Hippocampal formation (tissue), 2 donors: ENCODE data around the gene FREM3.
"Not testable (repeated sequence)": the region's sequence is repeated elsewhere in the genome, so short reads cannot be mapped to it uniquely, and the experiment has no call there.

Source experiments
- DNase-seq, 2 donors: peaks; one replicate each; lab custom pipeline; 2025; lab: John Stamatoyannopoulos, UW

Gene FREM3

DNA sequence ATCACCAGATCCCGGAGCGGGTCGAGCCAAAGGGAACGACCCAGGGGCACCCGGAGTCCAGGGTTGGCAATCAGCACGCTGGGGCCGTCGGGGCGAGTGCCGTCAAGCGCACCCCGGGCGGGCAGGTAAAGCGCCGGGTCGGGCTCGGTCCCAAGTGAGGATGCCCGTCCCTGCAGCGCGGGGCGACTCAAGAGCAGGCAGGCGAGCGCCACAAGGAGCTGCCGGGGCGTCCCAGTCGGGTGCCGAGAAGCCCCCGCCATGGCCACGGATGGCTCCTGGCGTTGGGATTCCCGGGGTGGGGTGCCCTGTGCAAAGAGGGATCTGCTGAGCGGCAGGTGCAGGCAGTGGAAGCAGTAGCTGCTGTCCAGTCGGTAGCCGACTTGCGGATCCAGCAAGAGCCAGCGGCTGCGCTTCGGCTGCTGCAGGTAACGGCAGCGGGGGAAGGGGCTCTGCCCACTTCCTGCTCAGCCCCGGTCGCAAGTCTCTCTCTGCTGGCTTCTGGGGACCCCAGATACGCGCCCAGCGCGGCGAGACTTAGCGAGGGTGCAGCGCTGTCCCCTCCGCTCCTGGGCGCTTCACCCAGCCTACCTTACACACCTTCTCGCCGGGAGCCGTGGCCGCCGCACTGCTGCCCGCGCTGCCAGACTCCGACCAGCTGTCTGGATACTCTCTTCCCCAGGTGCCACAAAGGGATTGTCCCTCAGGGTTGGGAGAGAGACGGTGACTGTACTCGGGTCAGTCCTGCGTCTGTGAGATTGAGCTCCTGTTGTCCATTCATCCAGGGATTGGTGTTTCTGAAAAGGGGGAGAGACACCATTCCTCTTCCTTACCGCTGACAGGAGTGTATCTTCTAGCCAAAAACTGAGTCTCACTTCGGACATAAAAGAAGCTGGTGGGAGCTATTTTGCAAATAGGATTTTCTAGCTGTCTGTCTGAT lies at the start of gene FREM3:
Gene FREM3, minus strand, starts transcription at position 260 of the 937 bp plus-strand sequence. Its CDS starts 0 bp downstream, at position 260.
- no peak for DNase-seq

DNA sequence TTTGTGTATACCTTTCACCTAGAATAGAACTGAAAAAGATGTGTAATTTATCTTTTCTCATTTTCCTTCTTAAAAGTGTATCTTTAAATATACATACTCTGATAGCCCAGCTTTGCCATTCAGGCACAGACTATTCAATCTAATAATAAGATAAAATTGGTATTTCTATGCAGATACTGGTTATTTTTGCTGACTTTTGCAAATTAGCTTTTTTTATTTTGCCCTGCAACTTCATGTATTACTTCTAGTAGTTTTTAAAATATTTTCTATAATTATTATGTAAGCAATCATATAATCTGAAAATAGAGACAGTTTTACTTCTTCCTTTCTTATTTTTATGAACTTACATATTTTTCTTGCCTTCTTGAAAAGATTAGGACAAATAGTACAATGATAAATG lies 45.4 kb upstream of the FREM3 start:
- no peak for DNase-seq

DNA sequence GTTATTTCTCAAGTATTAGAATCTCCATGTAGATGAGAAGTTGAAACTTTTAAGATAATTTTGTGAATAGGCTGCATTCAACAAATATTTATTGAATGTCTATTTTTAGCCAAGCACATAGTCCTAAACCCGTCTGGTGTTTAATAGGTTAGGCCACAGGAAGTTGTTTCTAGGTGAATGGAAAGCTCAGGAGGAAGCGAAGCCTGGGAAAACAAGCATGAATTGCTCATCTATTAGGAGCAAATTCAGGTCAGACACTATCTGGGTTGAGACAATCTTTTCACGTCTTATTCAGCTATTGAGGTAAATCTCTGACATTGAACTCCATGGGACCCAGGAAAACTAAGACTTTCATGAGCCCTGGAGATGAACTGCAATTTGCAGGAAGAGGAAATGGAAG lies 43.1 kb upstream of the FREM3 start:
- no peak for DNase-seq

DNA sequence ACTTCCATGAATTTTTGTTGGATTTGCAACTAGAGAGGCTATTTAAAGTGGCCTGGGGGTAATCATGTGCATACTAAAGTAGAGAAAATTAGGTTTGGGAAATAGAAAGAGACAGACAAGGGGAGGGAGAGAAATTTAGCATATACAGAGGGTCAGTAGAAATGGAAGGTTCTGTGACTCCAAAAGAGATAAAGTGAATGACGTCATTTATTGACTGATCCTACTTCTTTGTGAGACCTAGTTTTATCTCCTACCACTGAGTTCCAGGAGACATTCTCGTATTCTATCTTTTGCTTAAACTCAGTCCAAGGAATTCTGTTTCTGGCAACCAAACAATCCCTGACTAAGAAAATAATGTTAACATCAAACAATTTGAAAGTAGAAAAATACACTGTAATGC lies 42.4 kb upstream of the FREM3 start:
- DNase-seq = no peak

DNA sequence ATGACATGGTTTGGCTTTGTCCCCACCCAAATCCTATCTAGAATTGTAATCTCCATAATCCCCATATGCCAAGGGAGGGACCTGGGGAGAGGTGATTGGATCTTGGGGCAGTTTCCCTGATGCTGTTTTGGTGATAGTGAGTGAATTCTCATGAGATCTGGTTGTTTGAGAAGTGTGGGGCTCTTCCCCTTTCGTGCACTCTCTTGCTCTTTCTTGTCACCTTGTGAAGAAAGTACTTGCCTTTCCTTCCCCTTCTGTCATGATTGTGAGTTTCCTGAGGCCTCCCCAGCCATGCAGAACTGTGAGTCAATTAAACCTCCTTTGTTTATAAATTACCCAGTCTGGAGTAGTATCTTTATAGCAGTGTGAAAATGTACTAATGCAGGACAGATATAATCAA lies 36.4 kb upstream of the FREM3 start:
- DNase-seq = no peak

DNA sequence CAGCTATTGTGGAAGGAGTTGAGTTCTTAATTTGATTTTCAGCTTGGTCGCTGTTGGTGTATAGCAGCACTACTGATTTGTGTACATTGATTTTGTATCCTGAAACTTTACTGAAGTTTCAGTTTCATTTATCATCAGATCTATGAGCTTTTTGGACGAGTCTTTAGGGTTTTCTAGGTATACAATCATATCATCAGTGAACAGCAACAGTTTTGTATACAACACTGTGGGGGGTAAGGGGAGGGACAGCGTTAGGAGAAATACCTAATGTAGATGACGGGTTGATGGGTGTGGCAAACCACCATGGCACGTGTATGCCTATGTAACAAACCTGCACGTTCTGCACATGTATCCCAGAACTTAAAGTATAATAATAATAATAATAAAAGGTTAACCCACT lies 35.6 kb upstream of the FREM3 start:
- DNase-seq = not testable (repeated sequence)

DNA sequence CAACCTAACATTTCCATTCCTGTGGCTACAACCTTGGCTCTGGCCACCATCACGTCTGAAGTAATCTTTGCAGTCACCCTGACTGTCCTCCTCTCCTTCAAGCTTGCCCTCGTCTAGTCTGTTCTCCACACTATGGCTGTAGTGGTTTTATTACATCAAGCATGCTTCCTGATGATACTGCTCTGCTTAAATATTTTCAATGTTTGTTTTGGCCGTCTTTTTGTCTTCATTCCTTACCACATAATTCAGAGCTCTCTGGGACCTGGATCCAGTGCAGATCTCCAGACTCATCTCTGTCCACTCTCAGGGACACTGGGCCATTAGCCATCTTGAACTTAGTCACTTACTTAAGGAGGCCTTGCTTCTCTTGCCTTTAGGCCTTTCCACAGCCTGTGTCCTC lies 27.7 kb upstream of the FREM3 start:
- DNase-seq = no peak

DNA sequence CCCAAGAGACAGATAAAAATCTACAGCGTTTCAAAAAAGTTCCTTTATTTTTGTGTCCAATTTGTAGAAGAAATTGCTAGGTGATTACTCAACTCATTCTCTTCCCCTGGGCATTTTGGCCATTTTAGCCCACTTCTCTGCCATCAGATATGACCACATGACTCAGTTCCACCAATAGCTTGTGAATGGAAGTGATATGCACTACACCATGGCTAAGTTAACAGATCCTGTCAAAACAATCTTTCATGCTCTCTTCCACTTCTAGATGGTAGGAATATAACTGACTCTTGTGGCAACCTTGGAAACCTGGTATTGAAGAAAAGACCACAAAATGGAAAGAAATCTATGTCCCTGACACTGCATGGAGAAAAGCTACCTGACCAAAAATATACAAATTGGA lies 26.2 kb upstream of the FREM3 start:
- DNase-seq = no peak

DNA sequence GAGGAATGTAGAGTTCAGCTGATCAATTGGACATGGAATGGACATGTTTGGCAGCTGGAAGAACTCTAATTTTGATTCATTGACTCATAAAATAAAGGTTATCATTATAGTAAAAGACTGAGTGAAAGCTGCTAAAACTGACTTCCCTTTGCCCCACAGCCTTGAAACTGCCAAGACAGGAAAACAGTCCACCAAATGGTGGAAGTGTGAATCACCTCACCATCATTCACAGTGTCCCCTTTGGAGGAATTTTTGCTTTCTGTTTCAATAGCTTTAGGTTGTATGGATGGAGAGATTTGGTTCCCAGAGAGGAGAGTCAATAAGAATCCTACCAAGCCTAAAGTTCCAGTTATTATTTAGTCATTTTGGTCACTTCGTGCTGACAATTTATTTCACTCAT lies 20.8 kb upstream of the FREM3 start:
- DNase-seq = no peak

DNA sequence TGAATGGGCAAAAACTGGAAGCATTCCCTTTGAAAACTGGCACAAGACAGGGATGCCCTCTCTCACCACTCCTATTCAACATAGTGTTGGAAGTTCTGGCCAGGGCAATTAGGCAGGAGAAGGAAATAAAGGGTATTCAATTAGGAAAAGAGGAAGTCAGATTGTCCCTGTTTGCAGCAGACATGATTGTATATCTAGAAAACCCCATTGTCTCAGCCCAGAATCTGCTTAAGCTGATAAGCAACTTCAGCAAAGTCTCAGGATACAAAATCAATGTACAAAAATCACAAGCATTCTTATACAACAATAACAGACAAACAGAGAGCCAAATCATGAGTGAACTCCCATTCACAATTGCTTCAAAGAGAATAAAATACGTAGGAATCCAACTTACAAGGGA lies 18.3 kb upstream of the FREM3 start:
- DNase-seq = not testable (repeated sequence)

DNA sequence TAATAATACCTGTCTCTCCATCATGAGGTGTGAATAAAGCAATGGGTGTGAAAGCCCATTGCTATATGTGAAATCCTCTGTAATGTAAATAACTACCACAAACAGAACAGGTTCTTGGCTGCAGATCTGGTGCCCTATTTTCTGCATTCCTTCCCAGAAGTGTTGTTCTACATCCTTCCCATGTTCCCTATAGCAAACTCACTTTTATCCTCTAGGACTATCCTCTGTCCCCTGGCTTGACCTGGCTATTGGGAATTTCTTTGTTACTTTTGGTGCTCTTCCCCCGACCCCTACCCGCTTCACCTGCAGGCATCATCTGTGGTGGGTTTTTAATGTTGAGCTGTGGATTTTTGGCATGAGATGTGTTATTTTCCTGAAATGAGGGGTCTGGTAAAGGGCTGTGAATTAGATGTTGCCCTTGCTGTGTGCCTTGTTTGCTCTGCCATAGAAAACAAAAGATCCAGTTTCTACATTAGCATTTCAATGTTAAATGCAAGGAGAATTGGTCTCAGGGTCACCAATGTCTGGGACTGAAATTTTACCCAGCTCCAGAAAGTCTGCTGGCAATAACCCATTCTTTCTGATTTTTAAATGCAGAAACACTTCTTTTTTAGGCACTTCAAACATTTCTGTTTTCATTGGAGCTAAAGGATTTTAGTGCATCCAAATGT lies 13.6 kb upstream of the FREM3 start:
- DNase-seq = no peak

DNA sequence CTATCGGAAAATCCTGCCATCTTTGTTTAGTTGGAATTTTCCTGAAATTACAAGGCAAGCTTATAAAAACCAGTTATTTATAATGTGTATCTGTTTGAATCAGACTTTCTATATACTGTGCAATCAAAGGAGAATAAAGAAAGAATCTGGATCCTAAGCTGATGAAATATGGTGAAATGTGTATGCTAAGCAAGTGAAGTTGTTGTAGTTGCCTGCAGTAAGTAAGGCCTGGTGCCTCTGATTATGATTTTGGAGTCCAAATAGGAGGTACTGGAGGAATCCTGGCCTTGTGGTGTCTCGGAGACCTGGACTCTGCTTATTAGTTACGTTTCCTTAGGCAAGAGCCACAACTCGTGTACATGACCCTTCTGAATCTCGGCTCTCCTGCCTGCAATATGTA lies 13.1 kb upstream of the FREM3 start:
- DNase-seq = no peak

DNA sequence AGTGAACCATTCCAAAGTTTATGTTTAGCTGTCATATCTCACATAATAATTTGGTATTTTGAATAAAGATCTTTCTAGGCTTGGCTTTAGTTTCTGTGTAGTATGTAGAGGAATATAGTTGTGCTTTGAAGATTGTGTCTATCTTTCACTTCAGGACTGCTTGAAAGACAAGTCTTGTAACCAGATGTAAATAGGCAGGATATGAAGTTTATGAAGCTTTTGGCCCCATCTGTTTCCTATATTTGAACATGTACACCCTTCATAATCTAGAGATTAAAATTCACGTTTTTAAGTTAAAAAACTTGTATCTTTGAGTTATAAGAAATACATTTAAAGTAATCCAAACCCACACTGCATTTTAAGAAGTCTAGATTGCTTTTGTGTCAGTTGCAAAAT lies 11.7 kb upstream of the FREM3 start:
- no peak for DNase-seq

DNA sequence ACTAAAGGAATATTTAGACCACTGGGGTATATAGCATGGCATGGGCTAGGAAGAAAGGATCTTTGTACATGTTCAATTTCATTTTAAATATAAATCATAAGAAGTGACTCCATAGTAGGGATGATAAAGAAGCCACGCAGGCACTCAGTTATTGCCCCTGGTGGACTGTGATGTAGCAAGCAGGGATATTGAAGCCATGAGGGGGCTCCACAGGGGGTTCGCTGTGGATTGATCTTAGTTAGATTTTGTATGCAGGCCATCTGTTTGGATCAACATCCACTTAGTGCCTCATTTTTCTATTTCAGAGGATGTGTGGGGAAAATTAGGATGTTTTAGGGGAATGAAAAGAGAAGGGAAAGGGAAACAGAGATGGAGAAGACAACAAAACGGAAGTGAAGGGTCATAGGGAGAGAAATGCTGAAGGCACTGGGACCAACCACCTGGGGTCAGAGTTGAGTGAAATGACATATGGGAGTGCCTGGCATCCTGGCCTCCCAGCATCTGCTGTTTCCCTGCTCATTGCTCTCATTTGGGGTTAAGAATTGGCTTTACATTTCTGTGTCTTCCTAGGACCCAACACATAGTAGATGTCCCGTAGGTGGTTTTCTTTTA lies 11.2 kb upstream of the FREM3 start:
- no peak for DNase-seq

DNA sequence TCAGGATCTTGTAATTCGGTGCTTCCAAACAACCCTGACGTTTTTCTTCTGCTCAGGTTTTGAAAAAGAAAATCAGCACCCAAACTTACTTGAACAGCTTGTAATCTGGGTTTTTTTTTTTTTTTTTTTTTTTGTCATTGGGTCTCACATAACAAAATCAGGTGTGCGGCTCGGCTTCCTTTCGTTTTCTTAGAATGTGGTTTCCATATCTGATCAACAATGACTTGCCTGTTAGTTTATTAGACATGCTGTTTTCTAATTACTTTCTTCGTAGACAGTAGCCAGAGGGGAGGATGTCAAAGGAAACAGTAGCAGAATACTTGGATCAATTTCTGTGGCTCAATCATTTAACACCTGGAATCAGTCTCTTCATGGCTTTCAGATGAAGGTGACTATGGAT lies 890 bp upstream of the FREM3 start:
- no peak for DNase-seq

DNA sequence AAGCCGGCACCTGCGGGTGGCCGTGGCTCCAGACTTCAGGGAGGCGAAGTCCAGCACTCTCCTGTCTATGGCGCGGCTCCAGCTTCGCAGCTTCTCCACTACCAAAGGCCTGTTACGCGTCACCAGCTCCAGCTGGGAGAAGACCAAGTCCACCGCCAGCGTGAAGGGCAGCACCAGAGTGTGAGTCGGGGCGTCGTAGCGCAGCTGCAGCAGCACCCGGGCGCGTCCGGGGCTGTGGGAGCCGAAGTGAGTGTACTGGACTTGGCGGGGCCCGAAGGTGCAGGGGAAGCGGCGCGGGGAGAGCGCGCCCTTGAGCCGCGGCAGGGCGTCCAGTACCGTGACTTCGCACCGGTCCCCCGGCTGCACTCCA lies 444 bp downstream of the FREM3 start:
- no peak for DNase-seq

DNA sequence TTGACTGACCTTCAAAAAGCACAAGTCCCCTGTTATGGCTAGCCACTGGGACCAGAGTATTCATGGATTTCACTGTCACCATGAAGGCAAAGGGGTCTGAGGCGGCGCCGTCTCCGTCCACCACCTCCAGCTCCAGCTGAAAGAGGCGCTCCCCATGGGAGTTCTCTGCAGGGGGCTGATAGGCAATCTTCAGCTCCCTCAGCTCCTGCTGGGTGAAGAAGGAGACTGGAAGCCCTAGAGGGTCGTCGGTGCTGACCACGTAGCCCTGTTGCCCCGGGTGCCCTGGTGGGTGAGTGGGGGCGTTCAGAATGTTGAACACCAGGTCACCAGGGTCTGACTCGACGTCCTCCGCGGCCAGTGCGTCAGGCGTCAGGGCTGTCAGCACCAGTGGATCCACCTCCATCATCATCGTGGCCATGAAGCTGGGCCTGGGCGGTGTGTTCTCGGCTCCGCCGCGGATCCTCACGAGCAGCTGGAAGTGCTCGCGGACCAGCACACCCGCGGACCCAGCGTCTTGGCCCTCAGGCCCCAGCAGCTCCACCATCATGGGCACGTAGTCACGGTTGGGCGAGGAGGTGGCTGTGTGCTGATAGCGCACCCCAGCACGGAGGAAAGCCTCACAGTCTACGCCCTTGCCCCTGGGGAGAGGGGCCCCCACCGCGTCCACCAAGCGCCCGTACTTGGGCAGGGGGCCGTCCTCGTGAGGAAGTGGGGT lies 987 bp downstream of the FREM3 start:
- DNase-seq = no peak

DNA sequence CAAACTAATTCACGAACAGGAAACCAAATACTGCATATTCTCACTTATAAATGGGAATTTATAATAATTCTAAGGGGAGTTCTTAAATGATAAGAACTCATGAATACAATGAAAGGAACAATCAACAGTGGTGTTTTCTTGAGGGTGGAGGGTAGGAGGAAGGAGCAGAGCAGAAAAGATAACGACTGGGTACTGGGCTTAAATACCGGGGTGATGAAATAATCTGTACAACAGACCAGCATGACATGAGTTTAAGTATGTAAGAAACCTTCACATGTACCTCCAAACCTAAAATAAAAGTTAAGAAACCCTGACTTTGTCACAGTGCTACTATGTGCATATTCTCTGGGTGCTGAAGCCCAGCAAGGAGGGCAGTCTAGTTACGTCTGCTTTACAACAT lies 6.6 kb downstream of the FREM3 start:
- no peak for DNase-seq

DNA sequence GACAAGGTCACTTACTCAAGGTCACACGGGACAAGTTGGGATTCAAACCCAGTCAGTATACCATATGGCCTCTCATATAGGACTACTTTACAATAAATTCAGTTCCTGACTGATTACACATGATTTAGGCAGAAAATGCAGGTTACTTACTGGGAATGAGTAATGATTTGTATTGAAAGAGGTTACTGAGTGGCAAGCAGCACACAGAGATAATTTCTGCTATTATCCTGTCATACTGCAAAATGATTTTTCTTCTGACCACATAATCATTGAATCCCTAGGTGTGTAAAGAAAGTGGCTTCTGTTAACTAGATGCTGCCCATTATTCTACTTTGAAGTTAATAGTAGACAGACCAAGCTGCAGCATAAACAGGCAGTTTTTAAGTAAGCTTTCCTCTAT lies 8.2 kb downstream of the FREM3 start:
- no peak for DNase-seq

DNA sequence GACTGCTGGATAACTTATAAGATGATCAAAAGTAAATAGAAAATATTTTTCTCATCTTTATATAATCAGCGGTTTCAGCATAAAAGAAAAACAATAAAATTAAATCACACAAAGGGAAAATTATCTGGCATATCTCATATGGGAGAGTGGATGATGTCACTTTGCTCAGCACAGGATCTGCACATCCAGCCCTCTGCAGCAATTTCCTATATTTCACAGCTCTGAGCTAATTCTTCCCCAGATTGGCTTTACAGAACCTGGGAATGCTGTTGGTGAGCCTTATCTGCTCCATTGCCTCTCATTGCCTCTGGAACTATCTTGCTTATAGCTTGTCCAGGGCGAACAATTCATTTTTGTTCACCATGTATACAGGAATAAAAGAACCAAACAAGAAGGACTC lies 21.0 kb downstream of the FREM3 start:
- DNase-seq = no peak

DNA sequence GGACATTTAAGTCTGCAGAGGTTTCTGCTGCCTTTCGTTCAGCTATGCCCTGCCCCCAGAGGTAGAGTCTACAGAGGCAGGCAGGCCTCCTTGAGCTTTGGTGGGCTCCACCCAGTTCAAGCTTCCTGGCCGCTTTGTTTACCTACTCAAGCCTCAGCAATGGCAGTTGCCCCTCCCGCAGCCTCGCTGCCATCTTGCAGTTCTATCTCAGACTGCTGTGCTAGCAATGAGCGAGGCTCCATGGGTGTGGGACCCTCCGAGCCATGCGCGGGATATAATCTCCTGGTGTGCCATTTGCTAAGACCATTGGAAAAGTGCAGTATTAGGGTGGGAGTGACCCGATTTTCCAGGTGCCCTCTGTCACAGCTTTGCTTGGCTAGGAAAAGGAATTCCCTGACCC lies 26.8 kb downstream of the FREM3 start:
- not testable (repeated sequence) for DNase-seq

DNA sequence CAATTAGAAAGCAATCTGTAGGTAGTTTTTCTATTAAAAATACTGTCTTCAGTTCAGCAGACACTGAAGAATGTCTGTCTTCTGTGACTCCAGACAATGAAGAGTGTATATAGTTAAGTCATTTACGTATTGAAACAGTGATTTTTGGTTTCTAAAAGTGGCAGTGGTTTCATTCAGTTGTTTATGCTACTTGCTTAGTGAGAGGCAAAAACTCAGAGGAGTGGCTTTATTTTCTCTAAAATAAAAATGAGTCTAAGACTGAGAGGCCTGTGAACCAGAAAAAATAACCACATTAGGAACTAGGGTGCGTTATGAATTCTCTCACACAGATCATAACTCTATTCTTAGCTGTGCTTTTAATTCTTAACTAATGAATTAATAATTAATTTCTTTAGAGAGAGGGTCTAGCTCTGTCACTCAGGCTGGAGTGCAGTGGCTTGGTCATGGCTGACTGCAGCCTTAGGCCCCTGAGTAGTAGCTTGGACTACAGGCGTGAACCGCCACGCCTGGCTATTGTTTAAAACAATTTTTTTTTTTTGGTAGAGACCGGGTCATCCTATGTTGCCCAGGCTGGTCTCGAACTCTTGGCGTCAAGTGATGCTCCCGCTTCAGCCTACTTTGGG lies 31.4 kb downstream of the FREM3 start:
- DNase-seq = no peak
